Endothelial cell of umbilical vein (primary cell): Measurements from ENCODE around the gene TEDC1. TPM values are rescaled to one million over a fixed set of nuclear protein-coding genes. Genes with fewer than 3 reads are reported as not detected.

Experiments used
- BruUV-seq: library from RNA; stranded (reverse); fragments of 400-500 nt; replicated peaks from 2 replicates; lab custom pipeline; 2021; lab: Mats Ljungman, UMichigan
- CTCF ChIA-PET: fragments of 300-600, 350-600 bp; sonication (Branson Sonifier 250); formaldehyde crosslinking; loops from one replicate; lab custom pipeline; 2021; ENCODE audit warnings: antibody characterized with exemption, inconsistent platforms; lab: Charles Lee
- POLR2A ChIA-PET: fragments of 300-600, 350-600 bp; sonication (Branson Sonifier 250); formaldehyde crosslinking; loops from one replicate; lab custom pipeline; 2021; ENCODE audit warnings: antibody characterized with exemption, inconsistent platforms; lab: Charles Lee
- DNase-seq: peaks from one replicate; pipeline ENCODE4 v3.0.0-alpha.2; 2011; ENCODE audit warnings: low read depth, low spot score
- FAIRE-seq: peaks from 2 replicates; lab custom pipeline; 2011; peaks lifted over from hg19 to GRCh38; lab: Jason Lieb, UNC
- H2AFZ ChIP-seq: 2 replicates; pipeline ENCODE4 v1.6.0; 2012; ENCODE audit warnings: low read depth, low read length, control low read depth, inconsistent platforms
- H3K27ac ChIP-seq: 2 replicates; pipeline ENCODE4 v1.5.1; 2011; ENCODE audit warnings: low read depth, mild to moderate bottlenecking, control low read depth, low read length, moderate library complexity; ENCODE audit not compliant: insufficient read depth
- H3K27me3 ChIP-seq, 2 experiments: 2 replicates each; pipeline versions ENCODE4 v1.6.0 to v1.6.1; 2011; ENCODE audit warnings: low read length in 2 of 2, mixed read lengths in 1 of 2; ENCODE audit not compliant: control insufficient read depth in 2 of 2, insufficient read depth in 2 of 2
- H3K36me3 ChIP-seq, 2 experiments: 2 replicates in 1 of 2; 3 replicates in 1 of 2; pipeline ENCODE4 v1.5.1; 2011; ENCODE audit warnings: low read length in 2 of 2, mild to moderate bottlenecking in 1 of 2, moderate library complexity in 1 of 2; ENCODE audit not compliant: control insufficient read depth in 2 of 2, insufficient read depth in 2 of 2; ENCODE audit errors: extremely low read depth in 1 of 2
- H3K4me1 ChIP-seq: 3 replicates; pipeline ENCODE4 v1.5.1; 2011; ENCODE audit warnings: mild to moderate bottlenecking, low read length; ENCODE audit not compliant: control insufficient read depth, insufficient read depth; ENCODE audit errors: extremely low read depth
- H3K4me2 ChIP-seq: 2 replicates; pipeline ENCODE4 v1.6.1; 2011; ENCODE audit warnings: low read length, control low read depth, mixed read lengths; ENCODE audit not compliant: insufficient read depth
- H3K4me3 ChIP-seq, 3 experiments: fragments of 200-600 bp in 1 of 3; sonication (generic), shearing (Covaris generic) in 1 of 3; replicated peaks in 1 of 3; 2 replicates each; pipeline ENCODE4 v1.5.1; 2011 to 2016; ENCODE audit warnings: control low read depth in 3 of 3, low read length in 3 of 3, mild to moderate bottlenecking in 2 of 3, inconsistent platforms in 1 of 3, low read depth in 1 of 3, moderate library complexity in 1 of 3; ENCODE audit not compliant: insufficient read depth in 1 of 3
- H3K79me2 ChIP-seq: 2 replicates; pipeline ENCODE4 v1.6.0; 2012; ENCODE audit warnings: low read length, inconsistent platforms; ENCODE audit not compliant: control insufficient read depth, insufficient read depth
- H3K9ac ChIP-seq: replicated peaks from 2 replicates; pipeline ENCODE3; 2011; ENCODE audit warnings: low read length, control low read depth; ENCODE audit not compliant: insufficient read depth; ENCODE audit errors: extremely low read depth
- H3K9me1 ChIP-seq: replicated peaks from 3 replicates; pipeline ENCODE4 v1.6.0; 2011; ENCODE audit warnings: mild to moderate bottlenecking, low read length; ENCODE audit not compliant: control insufficient read depth, insufficient read depth; ENCODE audit errors: extremely low read depth
- H3K9me3 ChIP-seq: replicated peaks from 2 replicates; pipeline ENCODE4 v1.5.1; 2012; ENCODE audit warnings: low read length, inconsistent platforms; ENCODE audit not compliant: control insufficient read depth, insufficient read depth
- H4K20me1 ChIP-seq: replicated peaks from 2 replicates; pipeline ENCODE3; 2011; ENCODE audit warnings: mild to moderate bottlenecking, low read length; ENCODE audit not compliant: control insufficient read depth, insufficient read depth; ENCODE audit errors: extremely low read depth
- EZH2 ChIP-seq: IDR thresholded peaks from 2 replicates; pipeline ENCODE4 v1.6.1; 2012; ENCODE audit warnings: borderline replicate concordance, low read depth, mild to moderate bottlenecking, moderate library complexity, low read length, inconsistent platforms; ENCODE audit not compliant: severe bottlenecking
- POLR2A ChIP-seq: IDR thresholded peaks from 2 replicates; pipeline ENCODE4 v1.6.1; 2012; ENCODE audit warnings: low read depth, mild to moderate bottlenecking, control low read depth, low read length
- dilution Hi-C: fragments of 300-500 bp; cut with MboI; formaldehyde crosslinking; loops from one replicate; pipeline ENCODE4 v1.15.0; 2019; ENCODE audit warnings: low sequenced_read_pairs; ENCODE audit not compliant: extremely low pct_ligation_motif_present
- intact Hi-C: fragments of 100-400 bp; cut with micrococcal nuclease; formaldehyde crosslinking; loops from one replicate; pipeline ENCODE4 v1.10.0; 2022
- polyA plus RNA-seq, 4 experiments: library from polyadenylated mRNA; depleted of rRNA in 3 of 4; stranded (reverse) in 3 of 4; unstranded in 1 of 4; fragments of >200 nt; gene quantifications; 2 replicates each; pipeline versions ENCODE4 v1.2.1 to v1.2.3, GENCODE V29; 2011 to 2012; ENCODE audit warnings: missing spikeins in 1 of 4
- total RNA-seq: library from RNA; stranded (reverse); gene quantifications from 2 replicates; pipeline ENCODE4 v1.2.3, GENCODE V29; 2021
- TF ChIP-seq, protein P1 (sequence below): IDR thresholded peaks from 2 replicates; pipeline ENCODE4 v1.6.1; 2011; ENCODE audit not compliant: insufficient read depth, insufficient read length

Gene TEDC1
- total and polyA plus RNA-seq, 2 donors (not counting 3 experiments of a cell fraction or from before 2014, with no cell fraction given), result 16.5 to 25.3 TPM

DNA sequence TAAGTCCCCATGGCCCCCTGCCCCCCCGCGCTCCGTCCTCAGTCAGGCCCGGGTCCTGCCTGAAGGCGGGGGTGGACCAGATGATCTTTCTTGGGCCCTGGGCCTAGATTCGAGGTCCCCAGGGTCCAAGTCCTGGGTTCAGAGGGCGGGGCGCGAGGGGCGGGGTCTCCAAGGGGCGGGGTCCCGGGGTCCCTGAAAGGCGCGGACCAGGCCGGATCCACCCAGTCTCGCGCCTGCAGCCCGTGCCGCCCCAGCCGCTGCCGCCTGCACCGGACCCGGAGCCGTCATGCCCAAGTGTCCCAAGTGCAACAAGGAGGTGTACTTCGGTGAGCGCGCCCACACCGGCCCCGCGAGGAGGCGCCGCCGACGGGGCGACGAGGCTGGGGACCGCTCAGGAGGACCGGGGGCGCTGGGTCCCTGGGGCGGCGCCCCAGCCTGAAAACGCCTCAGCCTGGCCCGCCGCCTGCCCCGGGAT, 4.0 kb upstream of the TEDC1 start:
- FAIRE-seq (no peak), DNase-seq (no peak)
- Histone ChIP-seq H3K79me2 (peaks cover 3% of the 10 kb centered on the region), H3K9ac (no peak overlapping the region), H2AFZ (no peak overlapping the region), H3K9me1 (no peaks in the 10 kb centered on the region), H3K27ac (no peak overlapping the region), H3K36me3 (no peaks in the 10 kb centered on the region), H3K4me2 (no peak overlapping the region), H4K20me1 (no peaks in the 10 kb centered on the region), H3K9me3 (no peaks in the 10 kb centered on the region), H3K4me1 (peaks cover 9% of the 10 kb centered on the region), H3K27me3 (peaks cover 0 to 12% of the 10 kb centered on the region in 2 experiments), H3K4me3 (no peak overlapping the region)
- dilution Hi-C loops (no loop called here), intact Hi-C loops (no loop called here)
- ChIA-PET CTCF (interaction anchor here (0.9 to 1.5 kb wide), 4 partner anchors 10 to 116 kb away, joined by 3 to 6 read pairs (median 4); no protein-coding TSS in a partner anchor), POLR2A (no interaction called here)
- TF ChIP-seq, protein P1, sequence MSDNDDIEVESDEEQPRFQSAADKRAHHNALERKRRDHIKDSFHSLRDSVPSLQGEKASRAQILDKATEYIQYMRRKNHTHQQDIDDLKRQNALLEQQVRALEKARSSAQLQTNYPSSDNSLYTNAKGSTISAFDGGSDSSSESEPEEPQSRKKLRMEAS, result no peak
- peak; percentile 84 for TF ChIP-seq EZH2
- no TSS peak for BruUV-seq

GRCh38 chr14:105487449-105487985, 3.5 kb upstream of the TEDC1 start:
- TF ChIP-seq EZH2, result peak; percentile 20
- TF ChIP-seq POLR2A, result no peak
- H3K9ac ChIP-seq, result no peak overlapping the region
- BruUV-seq, result no TSS peak
- peaks cover 3% of the 10 kb centered on the region for H3K79me2 ChIP-seq
- intact Hi-C loops (no loop called here), dilution Hi-C loops (no loop called here)
- H3K9me3 ChIP-seq, result no peaks in the 10 kb centered on the region
- no peak overlapping the region for H3K27ac ChIP-seq
- H3K9me1 ChIP-seq, result no peaks in the 10 kb centered on the region
- H3K27me3 ChIP-seq, result peaks cover 0 to 12% of the 10 kb centered on the region in 2 experiments
- no peak overlapping the region for H2AFZ ChIP-seq
- no peak overlapping the region for H3K4me3 ChIP-seq
- H3K4me1 ChIP-seq, result peaks cover 4% of the 10 kb centered on the region
- H3K36me3 ChIP-seq, result no peaks in the 10 kb centered on the region
- no peak for DNase-seq
- no peak for FAIRE-seq
- H3K4me2 ChIP-seq, result no peak overlapping the region
- ChIA-PET POLR2A (no interaction called here), CTCF (interaction anchor here (1.5 kb wide), 1 partner anchor 39 kb away, joined by 3 read pairs; no protein-coding TSS in a partner anchor)
- no peaks in the 10 kb centered on the region for H4K20me1 ChIP-seq
